GM19395 (cell line): ENCODE data around the gene LYRM7.

Experiments
- ATAC-seq: cut with Tn5 transposase; IDR thresholded peaks from one replicate; pipeline ENCODE4 v1.9.1; 2021; ENCODE audit warnings: mild to moderate bottlenecking, moderate library complexity; ENCODE audit not compliant: unreplicated experiment

The LYRM7 gene

GRCh38 chr5:131254741-131255140 is 84.0 kb downstream of the LYRM7 start:
- no peak for ATAC-seq
